ENCODE data around the gene RASAL2. TPM values are rescaled to one million over a fixed set of nuclear protein-coding genes. Genes with fewer than 3 reads are reported as not detected.

The RASAL2 gene
- total RNA-seq, 1 donor from 2014 or later = 44.2 TPM

- H3K27ac ChIP-seq (ENCODE audit: low read depth, low read length) = peak overlapping the region; percentile 7
Observed at GRCh38 chr1:178450871-178451270, 357.0 kb downstream of the RASAL2 start.

GRCh38 chr1:178451529-178451928 is 357.6 kb downstream of the RASAL2 start:
- Histone ChIP-seq H3K27me3 (ENCODE audit: insufficient read depth, low read length) (no peaks in the 10 kb centered on the region), H2AFZ (ENCODE audit: low read depth, low read length) (no peak overlapping the region), H3K4me1 (ENCODE audit: insufficient read depth, low read length) (peaks cover 5% of the 10 kb centered on the region), H3K9ac (ENCODE audit: low read length) (no peak overlapping the region), H3K27ac (ENCODE audit: low read depth, low read length) (no peak overlapping the region), H3K9me3 (ENCODE audit: insufficient read depth, low read depth, low read length) (no peaks in the 10 kb centered on the region), H3K36me3 (ENCODE audit: insufficient read depth, low read length) (peaks cover 7% of the 10 kb centered on the region), H3K4me2 (ENCODE audit: low read length) (peak overlapping the region; percentile 46), H3K4me3 (ENCODE audit: insufficient read depth, low read depth, low read length) (no peak overlapping the region), H3K79me2 (ENCODE audit: insufficient read depth, low read length) (no peaks in the 10 kb centered on the region), H4K20me1 (ENCODE audit: insufficient read depth, low read length) (no peaks in the 10 kb centered on the region)
- Mint-ChIP-seq H3K27ac (ENCODE audit: unreplicated experiment) (peak overlapping the region; percentile 82), H3K9me3 (ENCODE audit: unreplicated experiment) (no peaks in the 10 kb centered on the region), H3K4me3 (ENCODE audit: unreplicated experiment) (no peak overlapping the region), H3K4me1 (ENCODE audit: low read depth, unreplicated experiment) (peaks cover 26% of the 10 kb centered on the region), H3K27me3 (ENCODE audit: low read depth, unreplicated experiment) (no peaks in the 10 kb centered on the region), H3K36me3 (ENCODE audit: low read depth, unreplicated experiment) (peaks cover 9% of the 10 kb centered on the region)
- TF ChIP-seq CTCF (IDR thresholded peaks at IDR 0.05; ENCODE audit: insufficient read depth, low read depth, low read length) (no peak), EZH2 (IDR thresholded peaks at IDR 0.05; ENCODE audit: insufficient read depth, low read length) (no peak)
- peak; percentile 45 for FAIRE-seq
- DNase-seq (ENCODE audit: low read depth) = peak; percentile 65

More at GRCh38 chr1:178450871-178451270, 357.0 kb downstream of the RASAL2 start:
- Mint-ChIP-seq H3K4me1 (ENCODE audit: low read depth, unreplicated experiment) (peaks cover 24% of the 10 kb centered on the region), H3K27ac (ENCODE audit: unreplicated experiment) (no peak overlapping the region), H3K36me3 (ENCODE audit: low read depth, unreplicated experiment) (peaks cover 5% of the 10 kb centered on the region), H3K4me3 (ENCODE audit: unreplicated experiment) (no peak overlapping the region), H3K27me3 (ENCODE audit: low read depth, unreplicated experiment) (no peaks in the 10 kb centered on the region), H3K9me3 (ENCODE audit: unreplicated experiment) (no peaks in the 10 kb centered on the region)
- H3K9ac ChIP-seq (ENCODE audit: low read length) = no peak overlapping the region
- H3K4me3 ChIP-seq (ENCODE audit: insufficient read depth, low read depth, low read length) = no peak overlapping the region
- H4K20me1 ChIP-seq (ENCODE audit: insufficient read depth, low read length) = no peaks in the 10 kb centered on the region
- TF ChIP-seq CTCF (IDR thresholded peaks at IDR 0.05; ENCODE audit: insufficient read depth, low read depth, low read length) = no peak
- TF ChIP-seq EZH2 (IDR thresholded peaks at IDR 0.05; ENCODE audit: insufficient read depth, low read length) = no peak
- no peaks in the 10 kb centered on the region for H3K9me3 ChIP-seq (ENCODE audit: insufficient read depth, low read depth, low read length)
- DNase-seq (ENCODE audit: low read depth) (no peak), FAIRE-seq (no peak)
- H3K4me1 ChIP-seq (ENCODE audit: insufficient read depth, low read length) = peaks cover 5% of the 10 kb centered on the region
- H2AFZ ChIP-seq (ENCODE audit: low read depth, low read length) = no peak overlapping the region
- H3K79me2 ChIP-seq (ENCODE audit: insufficient read depth, low read length) = no peaks in the 10 kb centered on the region
- no peaks in the 10 kb centered on the region for H3K27me3 ChIP-seq (ENCODE audit: insufficient read depth, low read length)
- H3K36me3 ChIP-seq (ENCODE audit: insufficient read depth, low read length) = peaks cover 6% of the 10 kb centered on the region
- no peak overlapping the region for H3K4me2 ChIP-seq (ENCODE audit: low read length)

- Histone ChIP-seq H3K27me3 (ENCODE audit: insufficient read depth, low read length) (no peaks in the 10 kb centered on the region), H3K4me2 (ENCODE audit: low read length) (no peak overlapping the region), H3K79me2 (ENCODE audit: insufficient read depth, low read length) (no peaks in the 10 kb centered on the region), H4K20me1 (ENCODE audit: insufficient read depth, low read length) (no peaks in the 10 kb centered on the region), H3K9ac (ENCODE audit: low read length) (no peak overlapping the region), H3K27ac (ENCODE audit: low read depth, low read length) (no peak overlapping the region), H3K36me3 (ENCODE audit: insufficient read depth, low read length) (peaks cover 11% of the 10 kb centered on the region), H3K9me3 (ENCODE audit: insufficient read depth, low read depth, low read length) (no peaks in the 10 kb centered on the region), H2AFZ (ENCODE audit: low read depth, low read length) (no peak overlapping the region), H3K4me1 (ENCODE audit: insufficient read depth, low read length) (peaks cover 5% of the 10 kb centered on the region), H3K4me3 (ENCODE audit: insufficient read depth, low read depth, low read length) (no peak overlapping the region)
- H3K36me3 Mint-ChIP-seq (ENCODE audit: low read depth, unreplicated experiment) = peaks cover 12% of the 10 kb centered on the region
- peaks cover 27% of the 10 kb centered on the region for H3K4me1 Mint-ChIP-seq (ENCODE audit: low read depth, unreplicated experiment)
- H3K27ac Mint-ChIP-seq (ENCODE audit: unreplicated experiment) = peak overlapping the region; percentile 82
- H3K4me3 Mint-ChIP-seq (ENCODE audit: unreplicated experiment) = no peak overlapping the region
- FAIRE-seq (no peak), DNase-seq (ENCODE audit: low read depth) (no peak)
- TF ChIP-seq EZH2 (IDR thresholded peaks at IDR 0.05; ENCODE audit: insufficient read depth, low read length) (no peak), CTCF (IDR thresholded peaks at IDR 0.05; ENCODE audit: insufficient read depth, low read depth, low read length) (no peak)
- no peaks in the 10 kb centered on the region for H3K27me3 Mint-ChIP-seq (ENCODE audit: low read depth, unreplicated experiment)
- no peaks in the 10 kb centered on the region for H3K9me3 Mint-ChIP-seq (ENCODE audit: unreplicated experiment)
Observed at GRCh38 chr1:178452013-178452412, 358.1 kb downstream of the RASAL2 start.
